Measurements from ENCODE around the gene GBA2.
A peak's percentile ranks its signal among the peaks of the same experiment; 100 is the strongest.

GBA2 gene

DNA sequence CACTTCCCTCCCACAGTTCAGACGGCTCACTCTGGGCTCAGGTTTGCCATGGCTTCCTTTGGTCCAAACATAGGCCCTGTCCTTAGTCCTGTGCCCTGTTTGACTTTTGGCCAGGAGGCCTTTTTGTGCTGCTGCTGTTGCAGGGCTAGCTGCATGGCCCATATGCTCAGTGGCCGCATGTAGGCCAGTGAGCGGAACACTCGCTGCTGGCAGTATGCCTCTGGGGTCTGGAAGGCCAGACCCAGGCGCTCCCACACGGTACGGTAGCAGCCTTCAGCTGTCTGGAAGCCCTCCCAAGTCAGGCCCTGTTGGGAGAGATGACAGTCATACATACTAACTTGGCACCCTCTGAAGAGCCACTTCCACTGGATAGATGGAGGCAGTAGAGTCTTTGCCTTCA, 11.9 kb downstream of the GBA2 start:
- DNase-seq: no peak

DNA sequence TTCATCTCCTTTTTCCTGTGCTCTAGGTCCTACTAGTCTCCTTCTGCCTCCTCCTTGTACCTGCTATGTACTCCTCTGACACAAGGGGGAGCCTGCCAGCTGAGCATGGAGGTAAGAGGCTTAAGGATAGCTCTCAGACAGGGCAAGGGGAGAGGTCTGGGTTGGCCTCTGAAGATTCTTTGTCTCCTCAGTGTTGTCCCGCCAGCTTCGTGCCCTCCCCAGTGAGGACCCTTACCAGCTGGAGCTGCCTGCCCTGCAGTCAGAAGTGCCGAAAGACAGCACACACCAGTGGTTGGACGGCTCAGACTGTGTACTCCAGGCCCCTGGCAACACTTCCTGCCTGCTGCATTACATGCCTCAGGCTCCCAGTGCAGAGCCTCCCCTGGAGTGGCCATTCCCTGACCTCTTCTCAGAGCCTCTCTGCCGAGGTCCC, 12.8 kb downstream of the GBA2 start:
- no peak for DNase-seq

DNA sequence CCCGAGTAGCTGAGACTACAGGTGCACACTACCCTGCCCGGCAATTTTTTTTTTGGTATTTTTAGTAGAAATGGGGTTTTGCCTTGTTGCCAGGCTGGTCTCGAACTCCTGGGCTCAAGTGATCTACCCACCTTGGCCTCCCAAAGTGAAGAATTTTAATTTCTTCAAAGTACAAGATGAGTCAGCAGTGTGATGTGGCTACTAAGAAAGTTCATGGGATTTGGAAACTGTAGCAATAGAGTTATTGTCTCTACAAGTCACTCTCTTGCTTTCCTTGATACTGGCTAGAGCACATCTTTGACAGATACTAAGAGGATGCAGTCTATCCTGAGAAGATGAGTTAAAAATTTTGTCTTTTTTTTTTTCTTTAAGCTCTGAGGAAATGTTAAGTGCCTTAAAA, 14.9 kb downstream of the GBA2 start:
- no peak for DNase-seq

DNA sequence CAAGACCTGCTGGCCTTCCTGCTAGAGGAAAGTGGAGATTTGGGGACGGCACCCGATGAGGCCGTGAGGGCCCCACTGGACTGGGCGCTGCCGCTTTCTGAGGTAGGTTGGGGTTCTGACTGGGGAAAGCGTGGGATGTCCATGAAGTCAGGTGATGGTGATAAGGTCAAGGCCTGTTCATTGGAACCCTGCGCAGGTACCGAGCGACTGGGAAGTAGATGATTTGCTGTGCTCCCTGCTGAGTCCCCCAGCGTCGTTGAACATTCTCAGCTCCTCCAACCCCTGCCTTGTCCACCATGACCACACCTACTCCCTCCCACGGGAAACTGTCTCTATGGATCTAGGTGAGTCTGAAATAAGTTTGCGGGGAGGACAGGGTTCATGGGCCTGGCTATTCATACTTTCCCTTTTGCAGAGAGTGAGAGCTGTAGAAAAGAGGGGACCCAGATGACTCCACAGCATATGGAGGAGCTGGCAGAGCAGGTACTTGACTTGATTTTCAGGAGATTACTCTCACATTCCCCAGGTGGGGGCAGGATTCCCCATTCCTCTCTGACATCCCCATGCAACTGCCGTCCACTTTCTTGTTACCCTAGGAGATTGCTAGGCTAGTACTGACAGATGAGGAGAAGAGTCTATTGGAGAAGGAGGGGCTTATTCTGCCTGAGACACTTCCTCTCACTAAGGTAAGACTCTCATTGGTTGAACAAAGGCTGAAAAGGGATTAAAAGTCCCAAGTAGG, 16.1 kb downstream of the GBA2 start:
- DNase-seq: no peak

DNA sequence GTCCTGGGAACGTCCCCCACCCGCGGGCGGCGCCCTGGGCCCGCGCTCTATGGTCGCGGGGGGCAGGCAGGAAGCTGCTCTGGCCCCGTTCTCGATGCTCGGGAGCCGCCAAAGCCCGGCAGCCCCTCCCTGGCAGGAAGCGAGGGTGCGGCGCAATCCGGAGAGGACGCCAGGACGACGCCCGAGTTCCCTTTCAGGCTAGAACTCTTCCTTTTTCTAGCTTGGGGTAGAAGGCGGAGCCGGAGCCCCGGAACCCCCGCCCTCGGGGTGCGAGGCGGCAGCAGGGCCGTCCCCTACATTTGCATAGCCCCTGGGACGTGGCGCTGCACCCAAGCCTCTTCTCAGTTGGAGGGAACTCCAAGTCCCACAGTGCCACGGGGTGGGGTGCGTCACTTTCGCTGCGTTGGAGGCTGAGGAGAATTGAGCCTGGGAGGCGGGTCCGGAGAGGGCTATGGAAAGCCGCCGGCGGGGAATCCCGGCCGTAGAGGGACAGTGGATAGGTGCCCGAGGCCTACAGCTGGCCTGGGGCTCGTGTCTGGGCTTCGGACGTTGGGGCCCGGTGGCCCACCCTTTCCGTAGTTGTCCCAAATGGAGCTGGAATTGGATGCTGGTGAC, 16.7 kb downstream of the GBA2 start, which contains the start of the genes CREB3 and TLN1:
Gene CREB3, plus strand, starts transcription at position 482 of the 615 bp plus-strand sequence. Its CDS starts 107 bp downstream, at position 589.
Gene TLN1, minus strand, starts transcription at position 11 of the 615 bp plus-strand sequence. CDS start 6,501 bp downstream, outside the sequence.
- peak; percentile 96 for DNase-seq

DNA sequence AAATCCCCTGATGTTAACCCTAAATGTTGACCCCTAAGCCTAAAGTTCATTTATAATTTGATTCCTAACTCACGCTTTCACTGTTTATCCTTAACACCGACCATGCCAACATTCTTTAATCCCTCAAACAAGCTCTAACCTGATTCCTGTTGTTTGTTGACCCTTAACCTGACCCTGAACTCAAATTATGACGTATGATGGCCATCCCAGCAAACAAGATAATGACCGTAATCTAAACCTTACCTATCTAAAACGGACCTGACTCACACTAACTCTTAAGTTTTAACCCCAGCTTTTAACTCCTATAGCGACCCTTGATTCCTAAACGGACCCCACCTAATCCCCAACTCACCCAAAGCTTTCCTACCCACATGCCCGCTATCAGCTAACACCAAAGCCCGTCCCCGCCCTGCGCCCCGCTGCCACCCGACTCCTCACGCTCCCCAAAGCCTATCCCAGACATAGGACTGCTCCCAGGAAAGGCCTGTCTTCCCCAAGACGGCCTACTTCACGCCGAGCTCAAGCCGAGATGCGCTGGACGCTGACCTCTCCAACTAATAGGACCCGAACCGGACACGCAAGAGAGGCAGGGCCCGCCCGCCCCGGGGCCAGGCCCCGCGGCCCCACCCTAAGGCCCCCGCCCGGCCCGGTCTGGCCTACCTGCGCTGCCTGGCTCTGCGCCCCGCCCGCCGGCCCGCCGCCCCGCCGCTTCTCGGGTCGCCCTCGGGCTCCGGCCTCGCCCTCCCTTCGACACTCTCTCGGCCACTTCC, 17.4 kb downstream of the GBA2 start:
- DNase-seq: no peak

DNA sequence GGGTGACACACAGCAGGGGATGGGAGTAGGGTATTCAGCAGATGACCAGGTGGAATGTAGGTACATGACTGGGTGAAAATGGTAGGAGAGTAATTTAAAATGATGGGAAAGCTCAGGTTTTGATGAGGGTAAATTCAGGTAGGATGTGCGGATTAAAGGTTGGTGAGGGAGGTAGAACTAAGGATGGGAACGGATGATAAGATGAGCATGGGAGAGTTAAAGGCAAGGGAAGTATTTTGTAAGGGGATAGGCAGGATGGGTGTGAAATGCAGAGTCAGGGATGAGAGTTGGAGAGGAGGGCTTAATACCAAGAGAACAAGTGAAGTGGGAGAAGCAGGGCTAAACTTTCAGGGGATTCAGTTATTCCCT, 18.6 kb downstream of the GBA2 start:
- no peak for DNase-seq

DNA sequence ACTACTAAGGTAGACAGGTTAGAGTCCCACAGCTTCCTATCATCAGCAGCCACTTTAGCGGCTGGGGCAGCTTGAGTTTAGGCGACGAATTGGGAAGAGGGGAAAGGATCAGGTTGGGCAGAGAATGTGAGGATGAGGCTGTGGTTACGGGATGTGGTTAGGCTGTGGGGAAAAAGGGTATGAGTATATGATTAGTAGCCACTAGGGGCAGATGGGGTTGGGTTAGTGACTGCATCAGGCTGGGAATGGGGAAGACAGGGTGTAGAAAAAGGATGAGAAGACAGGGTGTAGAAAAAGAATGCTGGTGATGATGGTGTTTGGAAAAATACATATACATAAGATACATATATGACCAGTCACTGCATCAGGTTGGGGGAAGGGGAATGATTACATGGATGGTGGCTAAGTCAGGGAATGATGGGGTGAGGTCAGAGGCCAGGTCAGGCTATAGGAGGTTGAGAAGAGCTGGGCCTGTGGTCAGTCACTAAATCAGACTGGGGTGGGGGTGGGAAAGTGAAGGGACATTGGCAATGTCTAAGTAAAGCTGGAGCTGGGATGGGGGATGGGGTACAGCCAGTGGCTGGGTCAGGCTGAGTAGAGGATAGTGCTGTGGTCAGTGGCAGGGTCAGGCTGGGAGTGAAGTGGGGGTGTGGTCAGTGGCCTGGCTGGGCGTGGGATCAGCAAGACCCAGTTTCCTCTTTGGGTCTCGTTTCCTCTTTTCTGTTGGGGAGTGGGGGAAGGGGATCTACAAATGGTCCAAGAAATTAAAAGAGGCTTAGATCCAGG, 19.1 kb downstream of the GBA2 start:
- DNase-seq: no peak

DNA sequence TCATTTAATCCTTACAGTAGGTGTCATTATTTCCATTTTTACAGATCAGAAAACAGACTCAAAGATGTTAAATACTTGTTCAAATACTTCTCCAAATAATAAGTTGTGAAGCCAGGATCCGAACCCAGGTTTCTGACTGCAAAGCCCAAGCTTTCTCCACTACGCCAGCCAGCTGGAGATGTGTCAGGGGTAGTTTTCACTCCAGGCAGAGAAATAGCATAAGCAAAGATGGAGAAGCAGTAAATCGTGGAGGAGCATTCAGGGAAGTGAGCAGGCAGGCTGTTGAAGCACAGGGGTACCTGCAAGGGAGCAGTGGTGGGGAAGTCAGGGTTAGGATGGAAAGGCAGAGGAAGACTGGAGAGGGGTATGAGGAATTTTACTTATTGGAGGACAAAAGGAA, 19.9 kb downstream of the GBA2 start:
- no peak for DNase-seq

DNA sequence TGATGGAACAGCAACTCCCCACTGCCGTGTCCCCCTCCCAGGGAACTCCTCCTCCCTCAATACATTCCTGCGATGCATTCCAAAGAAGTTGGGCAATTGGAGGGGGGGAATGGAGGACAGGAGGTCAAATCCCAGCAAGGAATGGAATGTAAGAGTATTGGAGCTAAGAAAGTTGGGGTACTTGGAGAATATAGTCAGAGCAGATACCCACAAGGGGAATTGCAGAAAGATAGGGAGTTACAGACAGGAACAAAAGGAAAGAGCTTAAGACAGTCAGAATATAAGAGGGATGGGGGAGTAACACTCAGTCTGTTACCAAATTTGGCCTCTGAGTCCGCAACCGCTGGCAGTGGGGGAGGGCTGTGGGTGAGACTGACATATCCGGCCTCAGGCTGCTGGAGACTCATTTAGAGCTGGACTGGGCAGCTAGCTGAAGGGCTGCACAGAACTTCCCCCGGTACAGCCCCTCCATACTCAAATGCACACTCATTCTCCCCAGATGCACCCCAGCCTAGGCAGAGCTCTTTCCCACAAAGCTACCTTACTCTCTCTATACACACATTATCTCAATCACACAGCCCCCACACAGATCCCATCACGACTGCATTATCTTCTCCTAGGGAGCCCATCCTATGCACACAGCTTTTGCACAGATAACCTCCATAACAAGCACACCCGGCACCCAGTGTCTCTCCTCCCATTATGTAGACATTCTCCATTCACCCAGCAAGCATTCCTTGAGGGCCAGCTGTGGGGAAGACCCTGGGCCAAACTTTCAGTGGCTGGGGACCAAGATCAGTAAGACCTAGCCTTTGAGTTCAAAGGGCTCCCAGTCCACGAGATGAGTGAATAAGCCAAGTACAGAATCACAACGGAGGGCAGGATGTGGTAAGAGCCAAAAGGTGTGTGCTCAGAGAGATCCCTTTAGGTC, 20.7 kb downstream of the GBA2 start:
- DNase-seq: no peak

DNA sequence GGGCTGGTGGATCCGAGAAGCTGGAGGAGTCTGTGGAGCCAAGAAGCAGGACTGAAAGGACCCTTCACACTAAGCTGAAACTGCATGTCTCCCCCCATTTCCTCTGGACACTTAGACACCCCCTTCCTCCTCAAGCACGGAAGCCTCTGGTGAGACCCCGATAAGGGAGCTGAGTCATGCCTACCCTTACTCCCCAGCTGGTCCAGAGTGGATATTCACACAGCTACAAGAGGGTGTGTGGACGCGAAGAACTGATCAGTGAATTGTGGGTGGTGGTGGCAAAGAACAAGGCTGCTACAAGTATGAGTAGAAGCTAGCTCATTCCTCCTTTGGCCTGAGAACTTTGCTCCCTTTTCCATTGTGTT, 21.4 kb downstream of the GBA2 start:
- no peak for DNase-seq

DNA sequence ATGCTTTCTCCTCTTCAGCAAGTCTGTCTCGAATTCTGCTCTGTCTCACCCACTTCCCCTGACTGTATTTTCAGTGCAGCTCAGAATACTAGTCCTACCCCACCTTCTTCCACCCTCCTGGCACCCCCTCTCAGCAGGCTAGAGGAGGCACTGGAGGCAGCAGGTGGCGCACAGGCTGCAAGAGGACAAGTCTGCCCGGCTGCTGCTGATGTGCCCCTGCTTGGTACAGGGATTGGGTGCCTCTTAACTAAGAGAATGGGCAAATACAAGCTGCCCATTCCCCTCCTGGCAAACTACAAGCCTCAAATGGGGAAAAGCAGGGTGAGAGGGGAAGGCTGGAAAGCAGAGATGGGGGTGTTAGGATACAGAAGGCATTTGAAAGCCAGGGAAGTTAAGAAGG, 22.1 kb downstream of the GBA2 start:
- DNase-seq: no peak

DNA sequence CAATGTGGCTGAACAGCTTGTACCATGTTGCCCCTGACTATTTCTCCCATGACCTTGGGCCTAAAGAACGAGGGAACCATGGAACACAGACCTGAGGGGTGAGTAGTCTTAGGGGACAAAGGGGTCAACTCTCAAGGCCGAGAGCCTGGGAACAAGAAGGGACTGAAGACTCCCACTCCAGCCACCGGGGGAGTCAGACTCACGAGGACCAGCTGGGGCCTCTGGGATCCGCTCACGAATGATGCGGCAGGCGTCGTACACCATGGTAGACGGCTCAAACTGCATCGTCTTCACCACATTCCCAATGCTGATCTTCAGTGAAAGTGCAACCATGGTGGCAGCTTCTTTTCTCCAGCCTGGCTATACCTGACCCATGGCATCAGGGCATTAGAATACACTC, 23.7 kb downstream of the GBA2 start:
- no peak for DNase-seq

DNA sequence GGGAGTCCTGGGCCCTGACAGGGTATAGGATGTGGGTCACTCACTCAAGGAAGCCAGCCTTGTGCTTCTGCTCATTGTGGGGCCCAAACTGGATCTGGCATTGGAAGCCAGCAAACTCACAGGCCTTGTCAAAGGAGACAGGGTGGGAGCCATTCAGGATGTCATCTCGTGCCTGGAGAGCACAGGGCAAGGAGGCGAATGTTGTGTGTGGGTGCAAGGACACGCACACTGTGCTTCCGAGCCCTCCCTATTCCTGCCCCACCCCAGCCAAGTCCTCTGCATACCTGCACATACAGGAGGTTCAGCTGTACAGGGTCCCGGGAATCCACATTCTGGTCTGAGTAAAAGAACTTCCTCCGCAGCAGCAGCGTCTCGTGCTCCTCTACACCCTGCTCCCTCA, 25.1 kb downstream of the GBA2 start:
- DNase-seq: no peak

DNA sequence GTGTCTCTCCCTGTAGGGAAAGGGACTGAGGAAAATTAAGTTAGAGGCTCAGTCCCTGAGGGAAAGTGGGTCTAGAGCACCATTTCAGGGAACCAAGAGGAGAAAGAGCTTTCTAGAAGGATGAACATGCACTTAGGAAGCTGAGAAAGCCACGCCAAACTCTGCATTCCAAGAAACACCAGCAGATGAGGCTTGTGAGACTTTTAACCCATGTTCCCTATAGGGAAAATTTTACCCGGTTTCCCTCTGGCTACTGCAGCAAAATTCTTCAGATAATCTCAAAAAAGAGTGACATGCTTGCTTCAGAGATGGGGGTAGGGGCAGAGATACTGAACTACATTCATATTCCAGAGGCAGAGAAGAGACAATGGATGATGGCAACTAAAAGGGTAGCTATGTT, 25.6 kb downstream of the GBA2 start:
- DNase-seq: no peak

DNA sequence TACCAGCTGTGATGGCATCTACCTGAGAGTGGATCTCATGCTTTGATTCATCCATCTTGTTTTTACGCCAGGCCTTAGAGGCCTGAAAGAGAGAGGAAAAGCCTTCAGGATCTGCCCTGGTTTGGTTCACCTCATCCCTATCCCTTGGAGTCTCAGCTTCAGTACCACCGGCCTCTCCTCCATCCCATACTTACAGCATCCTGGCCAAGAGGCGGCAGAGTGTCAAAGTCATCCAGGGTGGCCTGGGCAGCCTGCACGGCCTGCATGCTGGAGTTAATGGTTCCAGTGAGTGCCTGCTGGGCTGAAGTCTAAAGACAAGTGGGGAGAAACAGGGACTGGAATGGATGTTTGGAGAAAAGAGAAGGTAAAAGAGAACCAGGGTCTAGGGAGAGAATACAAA, 29.5 kb downstream of the GBA2 start:
- no peak for DNase-seq

DNA sequence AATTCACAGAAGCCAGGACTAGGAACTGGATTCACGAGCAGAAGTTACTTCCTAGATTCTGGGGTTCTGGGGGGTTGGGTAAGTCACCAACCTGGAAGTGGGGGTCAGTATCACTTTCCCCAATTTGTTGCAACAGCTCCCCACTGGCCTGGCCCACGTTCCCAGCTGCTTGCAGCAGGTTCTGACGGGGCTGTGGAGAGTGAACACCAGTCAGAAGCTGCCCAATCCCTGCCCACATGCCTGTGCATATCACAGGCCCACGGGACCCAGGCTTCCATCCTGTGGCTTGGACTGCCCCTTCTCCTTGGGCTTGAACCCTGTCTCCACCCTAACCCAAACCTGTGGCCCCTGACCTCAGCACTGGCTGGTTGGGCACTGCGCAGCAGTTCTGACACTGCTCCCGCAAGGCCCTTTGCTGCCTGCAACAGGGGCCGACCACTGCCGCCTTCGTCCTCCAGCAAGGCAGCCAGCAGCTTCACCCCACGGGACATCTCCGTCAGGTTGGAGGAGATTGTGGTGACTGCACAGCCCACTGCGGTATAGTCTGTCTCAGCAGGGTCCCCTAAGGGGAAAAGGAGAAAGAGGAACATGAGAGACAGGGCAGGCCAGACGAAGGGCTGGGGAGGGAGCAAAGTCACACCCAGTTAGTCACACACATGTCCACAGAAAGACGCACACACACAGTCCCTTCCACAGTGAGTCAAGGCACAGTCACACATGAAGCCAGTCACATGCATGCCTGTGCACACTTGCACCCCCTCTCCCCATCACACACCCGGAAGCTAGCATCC, 30.1 kb downstream of the GBA2 start:
- DNase-seq: no peak

DNA sequence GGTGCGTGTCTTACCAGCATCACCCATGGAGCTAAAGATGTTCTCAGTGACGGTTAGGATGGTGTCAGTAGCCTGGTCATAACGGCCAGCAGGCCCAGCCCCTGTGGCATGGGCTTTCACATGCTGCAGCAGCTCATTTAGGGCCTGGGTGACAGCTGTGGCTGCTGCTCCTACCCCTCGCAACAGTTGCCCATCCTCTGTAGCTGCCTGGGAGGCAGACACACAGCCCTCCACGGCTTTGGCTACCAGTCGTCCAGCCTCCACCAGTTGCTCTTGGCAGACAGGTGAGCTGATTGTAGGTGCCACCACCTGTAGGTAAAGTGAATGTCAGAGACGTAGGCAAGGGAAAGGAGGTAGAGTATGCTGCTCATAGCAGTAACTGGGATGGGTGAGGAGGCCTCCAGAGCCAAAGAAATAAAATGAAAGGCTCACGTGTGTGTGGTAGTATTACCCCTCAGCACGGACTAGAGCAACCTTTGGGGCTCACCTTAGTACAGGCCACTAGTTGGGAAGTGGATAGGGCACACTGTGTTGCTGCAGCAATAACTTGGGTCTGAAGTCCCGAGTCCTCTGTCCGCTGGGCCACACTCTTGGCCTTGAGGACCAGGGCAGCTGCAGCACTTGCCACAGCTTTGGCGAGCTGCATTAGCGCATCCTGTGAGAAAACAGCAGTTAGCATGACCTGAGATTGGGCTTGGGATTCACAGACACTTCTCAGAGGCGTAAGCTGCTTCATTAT, 31.7 kb downstream of the GBA2 start:
- DNase-seq: no peak

DNA sequence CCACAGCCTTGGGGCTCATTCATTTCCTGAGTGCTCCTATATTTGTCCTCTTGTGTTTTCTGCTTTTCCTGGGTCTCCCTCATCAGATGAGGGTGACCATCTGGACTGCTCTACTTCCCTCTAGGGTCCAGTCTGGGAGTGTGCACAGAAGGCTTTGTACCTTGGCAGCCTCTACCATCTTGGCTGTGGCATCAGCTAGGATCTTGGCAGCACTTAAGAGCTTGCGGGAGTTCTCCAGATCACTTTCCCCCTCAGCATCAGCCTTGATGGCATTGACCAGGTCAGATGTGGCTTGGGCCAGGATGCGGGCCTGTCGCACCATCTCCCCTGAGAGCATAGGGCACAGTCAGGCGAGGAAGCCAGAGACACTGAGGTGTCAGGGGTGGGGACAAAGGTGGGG, 32.8 kb downstream of the GBA2 start:
- no peak for DNase-seq

DNA sequence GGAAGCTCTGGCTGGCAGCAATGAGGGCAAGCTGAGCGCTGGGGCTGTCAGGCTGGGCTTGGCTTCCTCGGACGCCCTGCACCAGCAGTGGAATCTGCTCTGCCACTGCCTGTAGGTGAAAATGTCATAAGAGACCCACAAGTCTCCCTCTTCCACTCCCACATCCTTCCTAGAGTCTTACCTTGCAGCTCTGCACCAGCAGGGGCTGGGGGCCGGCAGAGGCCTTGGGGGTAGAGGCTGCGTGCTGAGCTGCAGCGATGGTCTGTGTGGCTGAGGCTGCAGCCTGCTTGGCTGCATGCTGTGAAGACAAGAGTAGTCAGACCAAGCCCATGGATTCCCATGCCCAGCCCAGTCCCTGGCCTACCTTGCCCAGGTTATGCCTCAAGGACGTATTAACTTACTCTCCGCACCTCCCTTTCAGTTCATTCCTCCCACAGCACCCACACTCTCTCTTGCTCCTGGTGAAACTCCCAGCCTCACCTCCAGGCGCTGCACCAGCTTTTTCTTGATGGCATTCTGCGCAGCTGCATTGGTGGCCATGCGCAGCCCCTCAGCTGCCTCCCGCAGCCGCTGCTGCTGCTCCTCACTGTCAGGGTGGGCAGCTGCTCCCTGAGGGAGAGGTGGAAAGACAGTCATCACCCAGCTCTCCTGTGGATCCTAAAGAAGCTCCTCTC, 34.3 kb downstream of the GBA2 start:
- DNase-seq: no peak
